Ishikawa (cell line): Measurements from ENCODE around the gene LRRC72.

Experiments
- CEBPB ChIP-seq: IDR thresholded peaks from 2 replicates; pipeline ENCODE4 v1.6.1; 2012
- CREB1 ChIP-seq: IDR thresholded peaks from 2 replicates; pipeline ENCODE4 v1.6.1; 2012; ENCODE audit warnings: low read depth
- EGR1 ChIP-seq: IDR thresholded peaks from 2 replicates; pipeline ENCODE4 v1.6.1; 2012
- EP300 ChIP-seq: IDR thresholded peaks from 2 replicates; pipeline ENCODE4 v1.6.1; 2012; ENCODE audit warnings: borderline replicate concordance
- FOXM1 ChIP-seq: IDR thresholded peaks from 2 replicates; pipeline ENCODE4 v1.6.1; 2012; ENCODE audit warnings: low read depth, borderline replicate concordance
- MAX ChIP-seq: IDR thresholded peaks from 2 replicates; pipeline ENCODE4 v1.6.1; 2012
- NFIC ChIP-seq: IDR thresholded peaks from 2 replicates; pipeline ENCODE4 v1.6.1; 2012
- RAD21 ChIP-seq: IDR thresholded peaks from 2 replicates; pipeline ENCODE4 v1.6.1; 2012; ENCODE audit warnings: low read depth
- REST ChIP-seq: IDR thresholded peaks from 2 replicates; pipeline ENCODE4 v1.6.1; 2012; ENCODE audit warnings: low read depth, mild to moderate bottlenecking
- TAF1 ChIP-seq: IDR thresholded peaks from 2 replicates; pipeline ENCODE4 v1.6.1; 2012; ENCODE audit warnings: low read depth, mild to moderate bottlenecking
- TCF12 ChIP-seq: IDR thresholded peaks from 2 replicates; pipeline ENCODE4 v1.6.1; 2012; ENCODE audit warnings: low read depth
- TEAD4 ChIP-seq: IDR thresholded peaks from 2 replicates; pipeline ENCODE4 v1.6.1; 2012
- USF1 ChIP-seq: IDR thresholded peaks from 2 replicates; pipeline ENCODE4 v1.6.1; 2012
- YY1 ChIP-seq: IDR thresholded peaks from 2 replicates; pipeline ENCODE4 v1.6.1; 2012; ENCODE audit warnings: low read depth
- ZBTB7A ChIP-seq: IDR thresholded peaks from 2 replicates; pipeline ENCODE4 v1.6.1; 2012; ENCODE audit warnings: low read depth

The LRRC72 gene

GRCh38 chr7:16502303-16502702 is 24.3 kb upstream of the LRRC72 start:
- TF ChIP-seq RAD21: no peak
- TF ChIP-seq ZBTB7A: no peak
- TF ChIP-seq TCF12: no peak
- no peak for TF ChIP-seq NFIC
- no peak for TF ChIP-seq YY1
- TF ChIP-seq TAF1: no peak
- TF ChIP-seq MAX: no peak

GRCh38 chr7:16504019-16504418 is 22.6 kb upstream of the LRRC72 start:
- TF ChIP-seq EGR1: no peak
- no peak for TF ChIP-seq CEBPB
- TF ChIP-seq CREB1: no peak
- TF ChIP-seq USF1: no peak
- no peak for TF ChIP-seq REST
- TF ChIP-seq EP300: no peak
- no peak for TF ChIP-seq RAD21
- no peak for TF ChIP-seq TEAD4
- TF ChIP-seq ZBTB7A: no peak

- TF ChIP-seq CEBPB (no peak), TAF1 (no peak), CREB1 (no peak)
These were observed 16.8 kb upstream of the LRRC72 start for GRCh38 chr7:16509829-16510228.

- no peak for TF ChIP-seq ZBTB7A
These were observed 15.3 kb upstream of the LRRC72 start for GRCh38 chr7:16511314-16511713.

- no peak for TF ChIP-seq USF1
- no peak for TF ChIP-seq CREB1
- TF ChIP-seq RAD21: no peak
- TF ChIP-seq YY1: no peak
- TF ChIP-seq TEAD4: no peak
- TF ChIP-seq CEBPB: no peak
These were observed 14.5 kb upstream of the LRRC72 start for GRCh38 chr7:16512097-16512496.

GRCh38 chr7:16514271-16514670 is 12.4 kb upstream of the LRRC72 start:
- TF ChIP-seq TAF1: no peak
- no peak for TF ChIP-seq CREB1
- no peak for TF ChIP-seq FOXM1
- no peak for TF ChIP-seq TEAD4
- TF ChIP-seq TCF12: no peak
- TF ChIP-seq USF1: no peak
- TF ChIP-seq REST: no peak
- TF ChIP-seq NFIC: no peak

GRCh38 chr7:16514729-16515128 is 11.9 kb upstream of the LRRC72 start:
- TF ChIP-seq CREB1 (no peak), ZBTB7A (no peak), FOXM1 (no peak), TEAD4 (no peak), NFIC (0 out of 2 replicates have a peak, but pooled peaks have one; percentile 7), TAF1 (no peak), TCF12 (no peak), RAD21 (no peak)
